Left lobe of liver (tissue), 2 donors: ENCODE data around the gene TVP23A. TPM values are rescaled to one million over a fixed set of nuclear protein-coding genes. Genes with fewer than 3 reads are reported as not detected.
"Not testable (repeated sequence)": the region's sequence is repeated elsewhere in the genome, so short reads cannot be mapped to it uniquely, and the experiment has no call there.

Experiments used
- ATAC-seq: fragments of 200-7000 bp; cut with Tn5 transposase; one replicate; pipeline ENCODE4 v1.9.1; 2020; ENCODE audit warnings: mild to moderate bottlenecking, moderate library complexity
- DNase-seq: peaks from one replicate; pipeline ENCODE4 v3.0.0-alpha.2; 2020; ENCODE audit warnings: low spot score
- total RNA-seq: library from RNA; stranded (reverse); gene quantifications from one replicate; pipeline ENCODE4 v1.2.1, GENCODE V29; 2021
- donor health status: DM: no; HTN: no; CAD: no; lungs with moderate emphysema.
- donor health status: DM: no; HTN: yes; CAD: no.

The TVP23A gene
- total RNA-seq, 1 donor from 2014 or later: not detected

- ATAC-seq (no peak), DNase-seq (no peak)
These were observed 10.4 kb downstream of the TVP23A start for GRCh38 chr16:10808218-10808617.

- no peak for DNase-seq
- ATAC-seq: no peak
These were observed 11.9 kb downstream of the TVP23A start for GRCh38 chr16:10806698-10807097.

GRCh38 chr16:10805334-10805733 is 13.3 kb downstream of the TVP23A start:
- no peak for DNase-seq
- no peak for ATAC-seq

DNA sequence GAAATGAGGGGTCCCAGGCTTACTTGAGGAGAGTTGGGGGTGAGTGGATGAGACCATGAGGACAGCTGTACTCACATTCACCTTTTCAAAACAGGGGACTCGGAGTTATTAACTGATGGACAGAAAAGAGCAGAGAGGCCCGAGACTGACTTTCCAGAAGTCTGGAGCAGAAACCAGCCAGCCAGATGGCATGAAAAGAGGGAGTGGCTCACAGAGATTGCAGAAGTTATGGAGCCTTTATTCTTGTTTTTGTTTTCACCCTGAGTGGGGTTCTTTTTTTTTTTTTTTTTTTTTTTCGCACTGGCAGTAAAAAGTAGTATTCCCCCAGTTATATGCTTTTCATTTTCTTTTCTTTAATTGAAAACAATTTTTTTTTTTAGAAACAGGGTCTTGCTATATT is 18.9 kb downstream of the TVP23A start:
- ATAC-seq: no peak
- DNase-seq: no peak

GRCh38 chr16:10791048-10791447 is 27.5 kb downstream of the TVP23A start:
- no peak for DNase-seq
- ATAC-seq: no peak

DNA sequence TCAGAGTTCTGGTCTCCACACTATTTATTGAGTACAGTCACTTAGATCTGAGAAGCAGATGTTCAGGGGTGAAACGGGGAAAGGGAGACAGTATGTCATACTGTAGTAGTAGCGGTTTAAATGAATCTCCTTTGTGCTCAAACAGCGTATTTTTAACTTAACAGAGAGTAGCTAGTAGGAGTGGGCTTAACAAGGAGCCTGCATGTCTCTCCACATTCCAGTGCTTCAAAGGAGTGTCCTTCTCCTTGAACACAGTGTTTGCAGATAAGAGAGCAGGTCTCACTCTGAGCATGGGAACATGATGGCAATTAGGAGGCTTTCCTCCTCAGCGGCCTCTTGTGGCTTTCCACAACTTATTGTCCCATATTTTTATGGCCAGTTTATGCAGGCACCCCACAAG is 30.0 kb downstream of the TVP23A start:
- not testable (repeated sequence) for ATAC-seq, DNase-seq

- ATAC-seq (no peak), DNase-seq (no peak)
These were observed 31.3 kb downstream of the TVP23A start for GRCh38 chr16:10787304-10787703.

- ATAC-seq (no peak), DNase-seq (no peak)
These were observed 36.0 kb downstream of the TVP23A start for GRCh38 chr16:10782628-10783027.

GRCh38 chr16:10780628-10781027 is 38.0 kb downstream of the TVP23A start:
- ATAC-seq (no peak), DNase-seq (no peak)

DNA sequence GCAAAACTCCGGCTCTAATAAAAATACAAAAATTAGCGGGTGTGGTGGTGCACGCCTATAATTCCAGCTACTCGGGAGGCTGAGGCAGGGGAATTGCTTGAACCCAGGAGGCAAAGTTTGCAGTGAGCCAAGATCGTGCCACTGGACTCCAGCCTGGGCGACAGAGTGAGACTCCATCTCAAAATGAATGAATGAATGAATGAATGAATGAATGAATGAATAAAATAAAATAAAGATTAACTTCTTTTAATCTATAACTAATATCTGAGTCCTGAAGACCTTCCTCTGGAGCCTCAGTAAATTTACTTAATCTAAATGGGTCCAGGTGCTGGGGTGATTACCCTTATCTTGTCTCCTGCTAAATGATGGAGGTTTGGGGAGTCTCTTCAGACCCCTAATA is 38.7 kb downstream of the TVP23A start:
- ATAC-seq, DNase-seq: not testable (repeated sequence)

DNA sequence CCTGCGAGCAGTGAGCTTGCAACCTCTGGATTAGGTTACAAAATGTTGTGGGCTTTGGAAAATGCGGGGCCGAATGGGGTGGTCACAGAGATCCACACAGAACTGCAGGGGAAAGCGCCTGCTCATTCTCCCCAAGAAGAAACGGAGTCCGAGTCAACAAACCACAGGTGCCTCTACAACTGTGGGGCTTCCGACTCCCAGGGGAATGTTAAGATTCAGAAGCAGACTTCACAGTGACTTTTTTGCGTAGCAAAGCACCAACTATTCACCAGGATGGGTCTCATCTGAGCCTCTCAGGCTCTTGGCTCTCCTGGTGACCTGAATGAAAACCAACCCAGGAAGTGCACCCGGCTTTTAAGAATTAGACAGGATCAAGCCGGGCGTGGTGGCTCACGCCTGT is 41.2 kb downstream of the TVP23A start:
- no peak for DNase-seq
- no peak for ATAC-seq

GRCh38 chr16:10776923-10777322 is 41.7 kb downstream of the TVP23A start:
- not testable (repeated sequence) for ATAC-seq, DNase-seq

DNA sequence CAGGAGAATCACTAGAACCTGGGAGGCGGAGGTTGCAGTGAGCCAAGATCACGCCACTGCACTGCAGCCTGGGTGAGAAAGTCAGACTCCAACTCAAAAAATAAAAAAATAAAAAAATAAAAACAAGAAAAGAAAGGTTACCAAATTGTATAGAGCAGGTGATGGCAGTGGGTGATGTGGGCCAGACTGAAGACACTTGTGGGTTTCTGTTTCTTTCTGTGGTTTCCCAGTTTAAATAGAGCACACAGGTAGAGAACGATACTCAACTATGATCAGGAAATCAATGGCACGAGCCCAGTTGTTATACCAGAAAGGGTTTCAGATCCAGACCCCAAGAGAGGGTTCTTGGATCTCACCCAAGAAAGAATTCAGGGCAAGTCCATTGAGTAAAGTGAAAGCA is 42.3 kb downstream of the TVP23A start:
- ATAC-seq: no peak
- no peak for DNase-seq

DNA sequence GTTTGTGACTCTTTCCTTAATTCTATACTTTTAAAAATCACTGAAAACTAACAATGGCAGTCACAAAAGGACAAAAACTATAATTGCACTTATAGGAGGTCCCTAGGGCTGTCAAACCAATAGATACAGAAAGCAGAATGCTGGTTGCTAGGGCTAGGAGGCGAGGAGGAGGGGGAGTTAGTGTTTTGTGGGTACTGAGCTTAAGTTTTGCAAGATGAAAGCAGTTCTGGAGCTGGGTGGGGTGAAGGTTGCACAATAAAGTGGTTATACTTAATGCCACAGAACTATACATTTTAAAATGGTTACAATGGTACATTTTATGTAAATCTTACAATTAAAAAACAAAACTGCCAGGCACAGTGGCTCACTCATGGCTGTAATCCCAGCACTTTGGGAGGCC is 47.7 kb downstream of the TVP23A start:
- no peak for DNase-seq
- no peak for ATAC-seq

DNA sequence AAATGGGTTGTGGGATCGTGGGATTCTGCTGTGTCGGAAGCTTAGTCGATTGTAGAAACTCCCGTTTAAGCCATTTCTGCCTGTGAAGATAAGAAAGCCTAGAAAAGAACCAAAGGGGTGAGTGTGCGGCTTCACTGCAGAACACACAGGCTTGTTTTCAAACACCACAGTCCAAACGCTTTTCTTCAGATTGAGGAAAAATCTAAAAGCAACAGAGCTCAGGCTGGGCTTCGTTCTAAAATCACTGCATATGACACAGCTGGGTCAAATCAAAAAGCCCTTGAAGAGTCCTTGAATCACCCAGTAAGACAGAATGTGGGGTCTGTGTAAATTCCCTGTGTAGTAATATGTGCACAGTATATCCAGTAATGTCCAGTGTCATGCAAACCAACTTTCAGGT is 49.2 kb downstream of the TVP23A start:
- DNase-seq (no peak), ATAC-seq (no peak)

DNA sequence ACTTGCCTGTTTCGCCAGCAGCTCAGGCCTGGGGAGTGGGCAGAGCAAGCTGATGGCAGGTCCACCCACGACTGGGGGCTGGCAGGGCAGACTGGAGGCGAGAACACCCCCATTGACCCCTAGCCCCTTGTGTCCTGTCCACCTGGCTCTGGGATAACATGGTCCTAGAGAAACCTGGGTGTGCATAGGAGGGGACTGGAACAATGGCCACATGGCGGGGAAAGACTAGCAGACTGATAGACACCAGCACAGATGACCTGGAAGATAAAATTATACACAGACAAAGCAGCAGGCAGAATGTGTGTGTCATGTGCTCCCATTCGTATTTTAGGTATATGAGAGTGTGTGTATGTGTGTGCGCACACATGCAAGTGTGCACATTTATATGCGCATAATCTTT is 51.5 kb downstream of the TVP23A start:
- ATAC-seq (no peak), DNase-seq (no peak)

- ATAC-seq (no peak), DNase-seq (no peak)
These were observed 52.8 kb downstream of the TVP23A start for GRCh38 chr16:10765772-10766171.

DNA sequence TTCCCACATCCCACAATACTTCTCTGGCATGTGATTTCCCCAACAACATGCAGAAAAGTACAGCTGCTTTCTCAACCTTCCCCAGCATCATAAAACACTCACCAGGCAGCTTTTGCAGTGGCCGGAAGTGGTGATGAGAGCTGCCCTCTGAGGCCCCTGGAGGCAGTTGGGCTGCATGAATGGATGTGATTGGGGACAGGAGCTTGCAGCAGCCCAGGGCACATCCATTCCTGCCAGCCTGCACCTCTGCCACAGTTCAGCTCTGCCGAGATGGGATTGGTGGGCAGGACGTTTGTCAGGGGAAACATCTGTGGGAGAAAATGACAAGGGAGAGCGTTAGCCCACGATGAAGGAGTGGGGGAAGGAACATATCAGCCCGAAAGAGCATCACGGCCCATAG is 55.1 kb downstream of the TVP23A start:
- no peak for ATAC-seq

GRCh38 chr16:10762336-10763016 is 56.1 kb downstream of the TVP23A start:
- ATAC-seq: no peak
- DNase-seq: no peak

More for the DNA sequence above, 55.1 kb downstream of the TVP23A start:
- no peak for DNase-seq

DNA sequence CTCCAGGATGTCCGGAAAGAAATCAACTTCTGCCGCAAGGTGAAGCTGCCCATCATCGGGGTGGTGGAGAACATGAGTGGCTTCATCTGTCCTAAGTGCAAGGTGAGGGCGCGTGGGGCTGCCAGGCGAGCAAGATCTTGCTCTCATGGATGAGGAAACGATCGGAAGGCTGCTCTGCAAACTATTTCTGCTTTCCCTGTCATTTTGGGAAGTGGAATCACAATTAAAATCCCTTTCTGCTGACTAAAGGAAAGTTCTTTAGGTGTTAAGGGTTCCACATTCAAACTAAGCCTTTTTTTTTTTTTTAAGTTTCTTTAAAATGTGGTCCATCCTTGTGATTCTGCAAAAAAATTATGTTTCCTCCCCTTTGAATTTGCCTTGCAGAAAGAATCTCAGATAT is 57.2 kb downstream of the TVP23A start:
- DNase-seq: no peak
- no peak for ATAC-seq

DNA sequence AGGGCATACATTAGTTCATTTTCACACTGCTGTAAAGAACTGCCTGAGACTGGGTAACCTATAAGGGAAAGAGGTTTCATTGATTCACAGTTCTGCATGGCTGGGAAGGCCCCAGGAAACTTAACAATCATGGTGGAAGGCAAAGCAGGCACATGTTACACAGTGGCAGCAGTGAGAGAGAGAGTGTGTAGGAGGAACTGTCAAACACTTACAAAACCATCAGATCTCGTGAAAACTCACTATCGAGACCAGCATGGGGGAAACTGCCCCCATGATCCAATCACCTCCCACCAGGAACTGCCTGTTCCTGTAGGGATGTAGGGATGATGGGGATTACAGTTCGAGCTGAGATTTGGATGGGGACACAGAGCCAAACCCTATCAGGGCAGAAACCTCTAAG is 57.7 kb downstream of the TVP23A start:
- ATAC-seq (no peak), DNase-seq (no peak)

- ATAC-seq (no peak), DNase-seq (no peak)
These were observed 62.0 kb downstream of the TVP23A start for GRCh38 chr16:10756574-10756973.

- DNase-seq (no peak), ATAC-seq (no peak)
These were observed 63.7 kb downstream of the TVP23A start for GRCh38 chr16:10754941-10755340.
